GM18517 (cell line): ENCODE results near the gene ZDBF2.
A peak's percentile ranks its signal among the peaks of the same experiment; 100 is the strongest.
"Not testable (repeated sequence)": the region's sequence is repeated elsewhere in the genome, so short reads cannot be mapped to it uniquely, and the experiment has no call there.

Experiments used
- ATAC-seq: cut with Tn5 transposase; IDR thresholded peaks from one replicate; pipeline ENCODE4 v1.9.1; 2021; ENCODE audit warnings: mild to moderate bottlenecking, moderate library complexity; ENCODE audit not compliant: unreplicated experiment

ZDBF2 gene

DNA sequence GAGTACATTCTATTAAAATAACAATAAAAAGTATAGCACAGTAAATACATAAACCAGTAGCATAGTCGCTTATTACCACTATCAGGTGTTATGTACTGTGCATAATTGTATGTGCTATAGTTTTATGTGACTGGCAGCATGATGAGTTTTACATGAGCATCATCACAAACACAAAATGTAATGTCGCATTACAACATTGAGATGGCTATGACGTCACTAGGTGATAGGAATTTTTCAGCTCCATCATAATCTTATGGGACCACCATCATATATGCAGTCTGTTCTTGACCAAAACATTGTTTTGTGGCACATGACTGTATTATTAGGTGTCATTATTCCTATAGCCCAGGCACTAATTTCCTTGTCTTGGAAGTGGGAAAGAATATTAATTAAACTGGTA is 48.6 kb downstream of the ZDBF2 start:
- ATAC-seq, result no peak

DNA sequence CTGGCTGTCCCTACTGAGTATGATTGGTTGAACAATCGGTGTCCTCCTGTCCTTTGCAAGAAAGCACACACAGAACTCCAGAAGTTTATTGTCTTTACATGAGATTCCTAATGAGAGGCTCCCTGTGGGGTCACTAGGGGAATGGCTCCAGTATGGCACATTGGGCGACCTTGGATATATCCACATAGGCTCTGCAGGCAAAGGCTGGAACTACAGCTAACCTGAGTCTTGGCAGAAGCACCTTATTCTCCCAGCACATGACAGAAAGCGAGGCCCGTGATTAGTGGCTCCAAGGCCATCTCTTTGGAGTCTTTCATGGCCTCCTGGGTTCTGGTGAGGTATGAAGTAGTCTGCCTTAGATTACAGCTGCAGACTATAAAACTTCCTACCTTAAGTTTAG is 49.0 kb downstream of the ZDBF2 start:
- no peak for ATAC-seq

DNA sequence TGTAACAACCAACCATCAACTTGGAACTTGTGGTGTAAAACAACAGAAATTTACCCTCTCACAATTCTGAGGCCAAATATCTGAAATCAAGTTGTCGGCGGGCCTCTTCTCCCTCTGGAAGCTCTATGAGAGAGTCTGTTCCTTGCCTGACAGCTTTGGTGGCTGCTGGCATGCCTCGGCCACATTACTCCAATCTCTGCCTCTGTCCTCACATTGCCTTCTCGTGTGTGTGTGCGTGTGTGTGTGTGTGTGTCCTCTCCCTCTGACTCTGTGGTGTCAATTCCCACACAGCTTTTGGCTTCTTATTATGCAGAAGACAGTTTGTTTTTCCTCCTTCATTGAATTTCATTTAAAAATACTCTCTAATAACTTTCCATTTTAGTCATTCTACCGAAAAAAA is 50.4 kb downstream of the ZDBF2 start:
- ATAC-seq, result no peak

DNA sequence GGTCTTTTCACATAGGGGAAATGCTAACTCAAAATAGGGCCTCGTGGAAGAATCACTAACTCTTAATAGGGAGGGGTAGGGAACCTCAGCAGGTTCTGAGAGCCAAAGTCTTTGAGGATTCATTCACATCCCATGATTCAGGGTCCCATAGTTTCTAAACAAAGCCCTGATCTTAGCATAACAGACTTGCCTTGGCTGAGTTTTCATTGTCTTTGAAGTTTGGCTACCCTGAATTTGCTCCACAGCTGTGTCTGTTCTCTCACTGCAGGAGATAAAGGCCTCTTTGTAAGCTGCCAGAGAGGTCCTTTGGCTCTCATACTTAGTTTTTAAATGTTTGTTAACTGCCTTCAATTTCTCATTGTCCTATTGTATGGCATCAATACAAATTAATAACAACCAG is 54.5 kb downstream of the ZDBF2 start:
- ATAC-seq, result no peak

DNA sequence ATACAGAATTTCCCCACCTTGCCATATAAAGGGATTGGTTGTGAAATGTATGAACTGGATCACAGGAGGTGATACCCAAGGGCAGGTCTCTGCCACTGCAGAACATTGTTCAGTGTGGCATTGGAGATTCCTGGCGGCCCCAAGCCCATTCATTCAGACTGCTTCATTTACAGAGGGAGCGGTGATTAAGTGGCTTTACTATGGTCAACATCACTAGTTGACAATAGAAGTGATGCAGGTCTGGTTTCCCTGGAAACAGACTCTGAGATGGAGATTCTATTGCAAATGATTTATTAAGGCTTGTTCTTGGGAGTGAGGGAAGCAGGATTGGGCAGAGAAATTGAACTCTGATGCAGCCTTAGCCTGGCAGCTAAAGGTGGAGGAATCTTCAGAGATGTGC is 62.4 kb downstream of the ZDBF2 start:
- ATAC-seq, result no peak

DNA sequence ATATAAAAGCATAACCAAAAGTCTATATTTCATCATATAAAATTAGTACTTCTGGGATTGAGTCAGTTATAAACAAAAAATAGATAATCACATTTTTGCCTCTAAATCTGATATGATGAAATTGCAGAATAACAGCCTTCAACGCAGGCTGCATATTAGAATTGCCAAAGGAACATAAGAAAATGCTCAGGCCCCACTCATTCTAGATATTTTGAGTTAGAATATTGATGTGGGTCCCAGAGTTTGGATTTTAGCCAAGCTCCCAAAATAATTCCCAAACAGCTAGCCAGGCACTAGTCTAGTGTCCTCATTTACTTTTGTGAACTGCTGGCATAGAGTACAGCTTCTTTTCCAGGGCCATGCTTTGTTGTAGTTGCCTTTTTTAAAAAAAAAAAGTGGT is 63.5 kb downstream of the ZDBF2 start:
- ATAC-seq, result no peak

DNA sequence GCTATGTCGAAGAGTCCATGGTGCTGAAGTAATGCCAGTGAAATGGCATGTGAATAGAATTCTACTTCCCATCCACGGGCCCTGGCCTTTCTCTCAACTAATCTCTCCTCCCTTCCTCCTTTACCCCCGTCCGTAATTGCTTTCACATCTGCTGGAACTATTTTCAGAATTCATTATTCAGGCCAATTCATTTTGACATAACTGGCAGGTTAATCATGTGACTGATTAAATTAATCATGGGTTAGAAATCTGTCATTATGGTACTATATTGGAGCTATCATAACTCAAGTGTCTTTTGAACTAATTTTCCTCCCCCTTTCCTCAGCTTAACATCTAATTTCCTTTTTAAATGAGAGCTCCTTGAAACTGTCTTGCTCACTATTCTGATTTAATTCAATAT is 66.9 kb downstream of the ZDBF2 start:
- ATAC-seq, result no peak

DNA sequence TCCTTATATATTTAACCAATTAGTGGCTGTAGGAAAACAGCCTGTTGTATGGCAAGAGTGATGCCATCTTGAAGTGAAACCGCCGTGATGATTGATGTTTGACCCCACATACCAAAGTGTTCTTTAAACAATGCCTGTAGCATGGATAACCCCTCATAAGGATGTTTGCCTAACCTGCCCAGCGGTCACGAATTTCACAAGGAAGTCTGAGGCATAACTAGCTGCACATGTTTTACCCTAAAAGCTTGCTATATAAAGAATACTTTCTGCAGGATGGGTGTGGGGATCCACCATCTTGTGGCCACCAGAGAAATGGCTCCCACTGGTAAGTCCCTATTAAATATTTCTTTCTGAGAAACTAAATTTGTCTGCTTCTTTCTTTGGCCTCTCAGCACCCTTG is 68.7 kb downstream of the ZDBF2 start:
- ATAC-seq, result no peak

DNA sequence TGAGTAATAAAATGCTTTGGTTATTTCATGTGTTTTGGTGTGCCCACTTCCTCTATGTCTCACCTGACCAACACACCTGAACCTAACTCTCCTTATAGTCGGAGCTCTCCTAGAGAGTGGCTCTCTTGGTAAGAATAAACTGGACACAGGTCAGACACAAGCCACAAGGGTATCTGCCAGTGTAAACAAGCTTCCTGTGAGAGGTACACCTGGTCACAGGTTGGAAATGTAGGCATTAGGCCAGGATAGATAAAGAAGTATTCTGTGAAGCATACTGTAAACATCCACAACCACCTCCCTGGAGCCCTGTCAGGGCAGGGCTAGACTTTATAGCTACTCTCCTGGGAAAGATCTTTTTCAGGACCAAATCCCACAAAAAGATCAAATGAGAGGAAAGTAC is 69.4 kb downstream of the ZDBF2 start:
- ATAC-seq, result no peak

DNA sequence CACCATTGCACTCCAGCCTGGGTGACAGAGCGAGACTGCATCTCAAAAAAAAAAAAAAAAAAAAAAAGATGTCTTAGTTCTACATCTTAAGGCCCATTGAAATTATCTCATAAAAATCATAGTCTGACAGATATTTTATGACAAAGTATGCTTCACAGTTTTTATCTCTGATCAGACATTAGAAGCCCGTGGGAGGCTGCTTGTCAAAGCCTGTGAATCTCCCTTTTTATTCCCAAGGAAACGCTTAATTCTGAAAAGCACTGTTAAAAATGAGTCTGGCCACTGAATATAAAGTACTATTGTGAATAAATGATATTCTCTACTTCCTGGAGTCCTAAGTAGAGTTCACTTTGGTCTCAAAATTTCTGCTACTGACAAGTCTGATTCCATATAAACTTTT is 71.1 kb downstream of the ZDBF2 start:
- ATAC-seq, result no peak

DNA sequence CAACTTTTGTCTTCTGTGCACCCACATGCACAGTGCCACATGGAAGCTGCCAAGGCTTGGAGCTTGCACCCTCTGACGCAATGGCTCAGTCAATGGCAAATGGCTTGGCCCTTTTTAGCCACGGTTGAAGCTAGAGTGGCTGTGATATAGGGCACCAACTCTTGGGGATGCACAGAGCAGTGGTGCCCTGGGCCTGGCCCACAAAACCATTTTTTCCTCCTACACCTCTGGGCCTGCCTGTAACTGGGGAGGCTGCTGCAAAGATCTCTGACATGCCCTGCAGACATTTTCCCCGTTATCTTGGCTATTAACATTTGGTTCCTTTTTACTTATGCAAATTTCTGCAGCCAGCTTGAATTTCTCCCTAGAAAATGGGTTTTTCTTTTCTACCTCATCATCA is 74.9 kb downstream of the ZDBF2 start:
- no peak for ATAC-seq

DNA sequence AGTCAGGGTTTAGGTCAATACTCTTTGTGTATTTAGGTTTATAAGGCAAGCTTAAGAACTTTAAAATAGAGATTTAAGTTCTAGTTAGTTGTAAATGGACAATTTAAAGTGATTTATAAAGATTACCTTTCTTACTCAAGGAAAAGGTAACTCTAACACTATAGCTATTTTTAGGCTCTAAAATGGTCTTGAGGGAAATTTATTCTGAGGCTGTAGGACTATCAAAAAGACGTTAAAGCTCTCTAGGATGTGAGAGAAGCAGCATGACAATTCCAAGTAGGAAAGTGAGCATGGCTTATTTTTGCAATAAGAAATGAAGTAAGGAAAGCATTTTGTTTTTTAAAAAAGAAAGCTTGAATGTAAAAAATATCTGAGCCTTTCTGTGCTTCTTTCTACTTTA is 78.1 kb downstream of the ZDBF2 start:
- ATAC-seq, result no peak

DNA sequence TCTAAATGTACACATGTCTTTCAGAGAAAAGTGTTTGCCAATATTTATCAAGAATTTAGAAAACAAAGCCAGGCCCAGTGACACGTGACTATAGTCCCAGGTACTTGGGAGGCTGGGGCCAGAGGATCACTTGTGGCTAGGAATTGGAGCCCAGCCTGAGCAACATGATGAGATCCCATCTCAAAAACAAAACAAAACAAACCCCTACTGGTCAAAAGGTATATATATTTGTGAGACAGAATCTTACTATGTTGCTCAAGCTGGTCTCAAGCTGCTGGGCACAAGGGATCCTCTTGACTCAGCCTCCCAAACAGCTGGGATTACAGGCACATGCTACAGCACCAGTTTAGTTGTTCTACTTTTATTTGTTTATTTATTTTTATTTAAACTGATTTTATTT is 79.2 kb downstream of the ZDBF2 start:
- ATAC-seq, result no peak

DNA sequence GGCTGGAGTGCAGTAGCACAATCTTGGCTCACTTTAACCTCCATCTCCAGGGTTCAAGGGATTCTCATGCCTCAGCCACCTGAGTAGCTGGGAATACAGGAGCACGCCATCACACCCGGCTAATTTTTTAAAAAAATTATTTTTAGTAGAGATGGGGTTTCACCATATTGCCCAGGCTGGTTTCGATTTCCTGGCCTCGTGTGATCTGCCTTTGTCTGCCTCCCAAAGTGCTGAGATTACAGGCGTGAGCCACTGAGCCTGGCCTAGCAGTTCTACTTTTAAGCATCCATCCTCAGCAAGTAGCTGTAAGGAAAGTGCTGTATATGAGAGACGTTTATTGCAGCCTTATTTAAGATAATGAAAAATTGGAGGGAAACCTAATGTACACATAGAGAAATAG is 79.7 kb downstream of the ZDBF2 start:
- no peak for ATAC-seq

DNA sequence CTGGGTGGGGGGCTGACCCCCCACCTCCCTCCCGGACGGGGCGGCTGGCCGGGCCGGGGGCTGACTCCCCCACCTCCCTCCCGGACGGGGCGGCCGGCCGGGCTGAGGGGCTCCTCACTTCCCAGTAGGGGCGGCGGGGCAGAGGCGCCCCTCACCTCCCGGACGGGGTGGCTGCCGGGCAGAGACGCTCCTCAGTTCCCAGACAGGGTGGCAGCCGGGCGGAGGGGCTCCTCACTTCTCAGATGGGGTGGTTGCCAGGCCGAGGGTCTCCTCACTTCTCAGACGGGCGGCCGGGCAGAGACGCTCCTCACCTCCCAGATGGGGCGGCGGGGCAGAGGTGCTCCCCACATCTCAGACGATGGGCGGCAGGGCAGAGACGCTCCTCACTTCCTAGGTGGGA is 82.4 kb downstream of the ZDBF2 start:
- ATAC-seq, result not testable (repeated sequence)

DNA sequence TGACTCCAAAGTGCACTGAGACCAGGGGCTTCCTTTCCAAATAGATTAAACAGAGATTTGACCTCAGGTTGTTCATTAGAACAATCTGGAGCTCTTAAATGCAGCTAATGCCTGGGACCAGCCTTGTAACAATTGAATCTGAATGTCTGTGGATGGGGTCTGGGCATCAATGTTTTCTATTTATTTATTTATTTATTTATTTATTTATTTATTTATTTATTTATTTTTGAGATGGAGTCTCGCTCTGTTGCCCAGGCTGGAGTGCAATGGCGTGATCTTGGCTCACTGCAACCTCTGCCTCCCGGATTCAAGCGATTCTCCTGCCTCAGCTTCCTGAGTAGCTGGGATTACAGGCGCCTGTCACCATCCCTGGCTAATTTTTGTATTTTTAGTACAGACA is 86.4 kb downstream of the ZDBF2 start:
- not testable (repeated sequence) for ATAC-seq

DNA sequence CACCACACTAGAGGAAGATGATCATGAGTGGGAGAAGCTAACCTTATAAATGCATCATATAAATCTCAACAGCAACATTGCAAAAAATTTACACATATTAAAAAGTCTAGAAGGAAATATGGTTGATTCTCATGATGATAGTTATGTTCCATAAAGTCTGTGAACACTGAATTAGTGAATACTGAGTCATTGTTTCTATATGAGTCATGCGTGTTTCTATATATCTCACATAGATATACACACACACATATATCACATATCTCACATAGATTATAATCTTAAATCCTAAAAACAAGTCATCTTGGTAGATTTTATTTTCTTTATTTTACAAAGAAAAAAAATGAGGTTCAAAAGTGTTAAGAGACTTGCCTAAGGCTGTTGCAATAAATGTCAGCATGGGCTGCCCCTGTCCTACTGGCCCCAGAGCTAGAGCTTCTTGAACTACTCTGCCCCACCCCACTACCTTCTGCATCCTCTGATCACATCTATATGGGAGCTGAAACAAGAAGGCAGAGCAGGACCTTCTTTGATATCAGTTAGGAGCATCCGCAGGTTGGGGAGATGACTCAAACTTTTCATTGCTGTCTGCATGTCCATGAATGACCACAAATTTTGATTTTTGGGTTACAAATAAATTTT is 87.1 kb downstream of the ZDBF2 start:
- peak; percentile 93 for ATAC-seq
